LNCaP clone FGC (cell line): ENCODE results near the gene BAMBI.

Source experiments
- DNase-seq: peaks from one replicate; pipeline ENCODE4 v3.0.0-alpha.2; 2011; ENCODE audit warnings: low read depth
- H3K4me3 ChIP-seq: 2 replicates; pipeline ENCODE4 v1.5.1; 2011; ENCODE audit warnings: mild to moderate bottlenecking, low read depth, low read length, control low read depth
- CTCF ChIP-seq: IDR thresholded peaks from 2 replicates; pipeline ENCODE4 v1.5.1; 2012; ENCODE audit warnings: mild to moderate bottlenecking; ENCODE audit not compliant: control insufficient read depth, insufficient read depth; ENCODE audit errors: extremely low read depth

BAMBI gene

GRCh38 chr10:28676326-28676967 lies 874 bp upstream of the BAMBI start:
- no peak for TF ChIP-seq CTCF
- no peak for DNase-seq
- no peak overlapping the region; the same call in 1 of the 2 replicates for H3K4me3 ChIP-seq

- no peak for DNase-seq
- no peak for TF ChIP-seq CTCF
These were observed 766 bp downstream of the BAMBI start for GRCh38 chr10:28677888-28678686.

GRCh38 chr10:28678687-28679457 lies 1.6 kb downstream of the BAMBI start:
- DNase-seq, result no peak
- TF ChIP-seq CTCF, result no peak
- H3K4me3 ChIP-seq, result peak overlapping the region; percentile 71

More at GRCh38 chr10:28677888-28678686, 766 bp downstream of the BAMBI start:
- peak overlapping the region; percentile 71 for H3K4me3 ChIP-seq

- peak overlapping the region; percentile 71 for H3K4me3 ChIP-seq
These were observed 2.4 kb downstream of the BAMBI start for GRCh38 chr10:28679581-28680357.

GRCh38 chr10:28680358-28680752 lies 3.0 kb downstream of the BAMBI start:
- peak overlapping the region; percentile 71 for H3K4me3 ChIP-seq
- DNase-seq, result peak; percentile 87
- no peak for TF ChIP-seq CTCF

More at GRCh38 chr10:28679581-28680357, 2.4 kb downstream of the BAMBI start:
- peak; percentile 50 for DNase-seq
- peak; percentile 30; the same call in 1 of the 2 replicates for TF ChIP-seq CTCF

GRCh38 chr10:28681291-28681763 lies 4.0 kb downstream of the BAMBI start:
- no peak for TF ChIP-seq CTCF
- H3K4me3 ChIP-seq, result peak overlapping the region; percentile 71
- DNase-seq, result no peak
